Epithelial cell of prostate (primary cell): ENCODE results near the gene SLC2A8.

Source experiments
- DNase-seq: peaks from one replicate; pipeline ENCODE4 v3.0.0-alpha.2; 2011; ENCODE audit warnings: low read depth, low spot score
- H3K27ac ChIP-seq: fragments of 450-650 bp; 2 replicates; pipeline ENCODE4 v1.5.1; 2017; ENCODE audit warnings: mild to moderate bottlenecking

Gene SLC2A8

GRCh38 chr9:127451858-127452656 lies 55.1 kb downstream of the SLC2A8 start:
- H3K27ac ChIP-seq: peak overlapping the region; percentile 96
- no peak for DNase-seq

GRCh38 chr9:127452691-127453090 lies 55.7 kb downstream of the SLC2A8 start:
- DNase-seq: no peak
- peak overlapping the region; percentile 96 for H3K27ac ChIP-seq

- no peak overlapping the region for H3K27ac ChIP-seq
- no peak for DNase-seq
Measured at GRCh38 chr9:127455324-127455992, 58.5 kb downstream of the SLC2A8 start.

GRCh38 chr9:127457191-127457878 lies 60.4 kb downstream of the SLC2A8 start:
- no peak for DNase-seq
- H3K27ac ChIP-seq: no peak overlapping the region
